Measurements from ENCODE around the gene FAM222A. TPM values are rescaled to one million over a fixed set of nuclear protein-coding genes. Genes with fewer than 3 reads are reported as not detected.

FAM222A gene
- total RNA-seq, 2 donors from 2014 or later = 21.6 to 24.4 TPM

DNA sequence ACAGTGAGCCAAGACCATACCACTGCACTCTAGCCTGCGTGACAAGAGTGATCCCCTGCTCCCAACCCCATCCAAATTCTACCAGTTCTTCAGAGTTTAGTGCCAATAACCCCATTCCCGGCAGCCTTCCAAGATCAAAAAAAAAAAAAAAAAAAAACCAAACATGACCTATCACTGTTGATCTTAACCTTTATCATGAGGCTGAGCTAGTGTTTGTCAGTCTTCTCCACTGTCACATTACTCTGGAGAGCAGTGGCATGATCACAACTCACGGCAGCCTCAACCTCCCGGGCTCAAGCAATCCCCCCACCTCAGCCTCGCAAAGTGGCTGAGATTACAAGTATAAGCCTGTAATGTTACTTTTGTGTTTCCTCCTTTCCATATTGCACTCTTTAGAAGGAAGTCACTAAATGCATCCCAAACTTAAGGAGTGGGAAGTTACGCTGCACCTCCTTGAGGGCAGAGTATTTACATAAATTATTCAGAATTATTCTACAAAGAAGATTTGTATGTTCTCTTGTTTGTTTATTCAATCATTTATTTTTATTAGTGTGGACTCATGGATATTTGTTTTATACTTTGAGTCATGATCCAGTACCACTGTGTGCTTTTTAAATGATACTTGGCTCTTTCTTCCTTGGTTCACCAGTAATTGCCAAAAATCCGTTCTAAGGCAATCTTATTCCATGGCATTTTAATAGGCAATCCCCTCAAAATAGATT lies 31.5 kb upstream of the FAM222A start:
- no peaks in the 10 kb centered on the region for H3K9me3 Mint-ChIP-seq

DNA sequence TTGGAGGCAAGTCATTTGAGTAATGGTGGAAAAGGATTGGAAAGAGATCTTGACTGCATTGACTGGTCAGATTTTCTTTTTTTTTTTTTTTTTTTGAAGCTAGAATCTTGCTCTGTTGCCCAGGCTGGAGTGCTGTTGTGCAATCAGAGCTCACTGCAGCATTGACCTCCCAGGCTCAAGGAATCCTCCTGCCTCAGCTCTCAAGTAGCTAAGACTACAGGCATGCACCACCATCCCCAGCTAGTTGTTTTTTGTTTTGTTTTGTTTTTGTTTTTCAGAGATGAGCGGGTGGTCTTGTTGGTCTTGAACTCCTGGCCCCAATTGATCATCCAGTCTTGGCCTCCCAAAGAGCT lies 30.9 kb upstream of the FAM222A start:
- Mint-ChIP-seq H3K36me3 (ENCODE audit: low read depth) (no peaks in the 10 kb centered on the region), H3K27ac (no peak overlapping the region), H3K4me1 (peaks cover 14% of the 10 kb centered on the region), H3K27me3 (ENCODE audit: insufficient read depth) (peaks cover 53% of the 10 kb centered on the region), H3K9me3 (no peaks in the 10 kb centered on the region), H3K4me3 (no peak overlapping the region)
- DNase-seq = no peak
- TF ChIP-seq, protein P1, sequence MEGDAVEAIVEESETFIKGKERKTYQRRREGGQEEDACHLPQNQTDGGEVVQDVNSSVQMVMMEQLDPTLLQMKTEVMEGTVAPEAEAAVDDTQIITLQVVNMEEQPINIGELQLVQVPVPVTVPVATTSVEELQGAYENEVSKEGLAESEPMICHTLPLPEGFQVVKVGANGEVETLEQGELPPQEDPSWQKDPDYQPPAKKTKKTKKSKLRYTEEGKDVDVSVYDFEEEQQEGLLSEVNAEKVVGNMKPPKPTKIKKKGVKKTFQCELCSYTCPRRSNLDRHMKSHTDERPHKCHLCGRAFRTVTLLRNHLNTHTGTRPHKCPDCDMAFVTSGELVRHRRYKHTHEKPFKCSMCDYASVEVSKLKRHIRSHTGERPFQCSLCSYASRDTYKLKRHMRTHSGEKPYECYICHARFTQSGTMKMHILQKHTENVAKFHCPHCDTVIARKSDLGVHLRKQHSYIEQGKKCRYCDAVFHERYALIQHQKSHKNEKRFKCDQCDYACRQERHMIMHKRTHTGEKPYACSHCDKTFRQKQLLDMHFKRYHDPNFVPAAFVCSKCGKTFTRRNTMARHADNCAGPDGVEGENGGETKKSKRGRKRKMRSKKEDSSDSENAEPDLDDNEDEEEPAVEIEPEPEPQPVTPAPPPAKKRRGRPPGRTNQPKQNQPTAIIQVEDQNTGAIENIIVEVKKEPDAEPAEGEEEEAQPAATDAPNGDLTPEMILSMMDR (conservative IDR thresholded peaks at IDR 0.05) = no peak
- no peak overlapping the region for H3K9ac ChIP-seq (ENCODE audit: extremely low read depth, low read length, poor library complexity, severe bottlenecking)
- 95 to 100% methylated on average over 1 of the region's 1 CpG for WGBS, 2 experiments (ENCODE audit: insufficient coverage in 1 of 2, insufficient read length in 1 of 2)
- H3K27ac ChIP-seq (ENCODE audit: low read depth, low read length) = no peak overlapping the region
- H3K27me3 ChIP-seq (ENCODE audit: control insufficient read depth, insufficient read depth, low read length, poor library complexity, severe bottlenecking) = no peaks in the 10 kb centered on the region
- no peak overlapping the region for H3K4me3 ChIP-seq (ENCODE audit: low read length)
- H3K36me3 ChIP-seq (ENCODE audit: control insufficient read depth, insufficient read depth, low read length) = no peaks in the 10 kb centered on the region
- peaks cover 20% of the 10 kb centered on the region for H3K4me1 ChIP-seq (ENCODE audit: control insufficient read depth, insufficient read depth, low read length)
- no peaks in the 10 kb centered on the region for H3K9me3 ChIP-seq (ENCODE audit: control insufficient read depth, low read length)

More for the DNA sequence above, 31.5 kb upstream of the FAM222A start:
- no peak overlapping the region for H3K4me3 Mint-ChIP-seq
- peaks cover 14% of the 10 kb centered on the region for H3K4me1 Mint-ChIP-seq
- H3K27me3 Mint-ChIP-seq (ENCODE audit: insufficient read depth) = peaks cover 58% of the 10 kb centered on the region
- no peak overlapping the region for H3K27ac ChIP-seq (ENCODE audit: low read depth, low read length)
- H3K36me3 ChIP-seq (ENCODE audit: control insufficient read depth, insufficient read depth, low read length) = no peaks in the 10 kb centered on the region
- H3K36me3 Mint-ChIP-seq (ENCODE audit: low read depth) = no peaks in the 10 kb centered on the region
- no peak overlapping the region for H3K27ac Mint-ChIP-seq
- H3K9ac ChIP-seq (ENCODE audit: extremely low read depth, low read length, poor library complexity, severe bottlenecking) = no peak overlapping the region
- DNase-seq = no peak
- WGBS, 2 experiments (ENCODE audit: insufficient coverage in 1 of 2, insufficient read length in 1 of 2) = 96 to 100% methylated on average over 3 to 7 of the region's 7 CpGs
- TF ChIP-seq, protein P1 (conservative IDR thresholded peaks at IDR 0.05) = no peak
- peaks cover 20% of the 10 kb centered on the region for H3K4me1 ChIP-seq (ENCODE audit: control insufficient read depth, insufficient read depth, low read length)
- H3K9me3 ChIP-seq (ENCODE audit: control insufficient read depth, low read length) = no peaks in the 10 kb centered on the region
- H3K4me3 ChIP-seq (ENCODE audit: low read length) = no peak overlapping the region
- no peaks in the 10 kb centered on the region for H3K27me3 ChIP-seq (ENCODE audit: control insufficient read depth, insufficient read depth, low read length, poor library complexity, severe bottlenecking)

DNA sequence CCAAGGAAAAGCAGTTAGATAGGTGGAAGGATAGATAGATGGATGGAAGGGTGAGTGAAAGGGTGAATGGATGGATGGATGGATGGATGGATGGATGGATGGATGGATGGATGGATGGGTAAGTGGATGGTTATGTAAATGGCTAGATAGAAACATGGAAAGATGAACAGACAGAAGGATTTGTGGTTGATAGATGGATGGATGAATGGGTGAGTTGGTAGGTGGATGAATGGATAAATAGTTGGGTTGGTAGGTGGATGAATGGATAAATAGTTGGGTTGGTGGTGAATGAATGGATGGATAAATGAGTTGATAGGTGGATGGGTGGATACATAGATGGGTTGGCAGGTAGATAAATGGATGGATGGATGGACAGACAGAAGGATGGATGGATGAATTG lies 30.3 kb upstream of the FAM222A start:
- Mint-ChIP-seq H3K27me3 (ENCODE audit: insufficient read depth) (peaks cover 50% of the 10 kb centered on the region), H3K4me3 (no peak overlapping the region), H3K9me3 (no peaks in the 10 kb centered on the region), H3K27ac (no peak overlapping the region), H3K36me3 (ENCODE audit: low read depth) (no peaks in the 10 kb centered on the region), H3K4me1 (peaks cover 14% of the 10 kb centered on the region)
- Histone ChIP-seq H3K9ac (ENCODE audit: extremely low read depth, low read length, poor library complexity, severe bottlenecking) (no peak overlapping the region), H3K4me1 (ENCODE audit: control insufficient read depth, insufficient read depth, low read length) (peaks cover 16% of the 10 kb centered on the region), H3K27me3 (ENCODE audit: control insufficient read depth, insufficient read depth, low read length, poor library complexity, severe bottlenecking) (no peaks in the 10 kb centered on the region), H3K27ac (ENCODE audit: low read depth, low read length) (no peak overlapping the region), H3K4me3 (ENCODE audit: low read length) (no peak overlapping the region), H3K36me3 (ENCODE audit: control insufficient read depth, insufficient read depth, low read length) (no peaks in the 10 kb centered on the region), H3K9me3 (ENCODE audit: control insufficient read depth, low read length) (no peaks in the 10 kb centered on the region)
- TF ChIP-seq, protein P1 (conservative IDR thresholded peaks at IDR 0.05) = no peak
- no peak for DNase-seq
